GM12878 (cell line): ENCODE measurements around the gene CDK17. TPM values are rescaled to one million over a fixed set of nuclear protein-coding genes. Genes with fewer than 3 reads are reported as not detected.

Source experiments
- ATAC-seq: fragments of 200-7000 bp; cut with Tn5 transposase; 3 replicates; pipeline ENCODE4 v1.9.1; 2020; ENCODE audit warnings: mild to moderate bottlenecking, moderate library complexity
- BruUV-seq: library from RNA; stranded (reverse); fragments of 400-500 nt; replicated peaks from 2 replicates; lab custom pipeline; 2021; lab: Mats Ljungman, UMichigan
- CTCF ChIA-PET: fragments of 300-600 bp; sonication (Branson Sonifier 250); formaldehyde crosslinking; extraction: SDS; loops from one replicate; lab custom pipeline; 2021; ENCODE audit warnings: inconsistent platforms; lab: Yijun Ruan, JAX
- POLR2A ChIA-PET: fragments of 350-600 bp; formaldehyde crosslinking; extraction: SDS; loops from one replicate; lab custom pipeline; 2021; ENCODE audit warnings: inconsistent platforms; lab: Charles Lee
- RAD21 ChIA-PET: fragments of 300-600 bp; sonication (Branson Sonifier 250); formaldehyde crosslinking; loops from one replicate; lab custom pipeline; 2023; ENCODE audit warnings: antibody characterized with exemption; ENCODE audit not compliant: unreplicated experiment; lab: Charles Lee
- SMC1A ChIA-PET: fragments of 300-600 bp; sonication (Branson Sonifier 250); formaldehyde crosslinking; loops from one replicate; lab custom pipeline; 2023; ENCODE audit not compliant: unreplicated experiment, uncharacterized antibody; lab: Charles Lee
- DNase-seq: peaks from one replicate; pipeline ENCODE4 v3.0.0-alpha.2; 2011; ENCODE audit warnings: low read depth, low spot score
- FAIRE-seq: peaks from 3 replicates; lab custom pipeline; 2011; peaks lifted over from hg19 to GRCh38; lab: Jason Lieb, UNC
- H2AFZ ChIP-seq: 2 replicates; pipeline ENCODE4 v1.6.0; 2011; ENCODE audit warnings: low read depth, low read length, control low read depth; ENCODE audit not compliant: control insufficient read depth
- H3K27ac ChIP-seq: 2 replicates; pipeline ENCODE4 v1.5.1; 2011; ENCODE audit warnings: control low read depth; ENCODE audit not compliant: control insufficient read depth, insufficient read depth
- H3K27me3 ChIP-seq, 2 experiments: replicated peaks in 1 of 2; 2 replicates each; pipeline versions ENCODE4 v1.6.0 to v1.6.1; 2011; ENCODE audit warnings: low read length in 1 of 2; ENCODE audit not compliant: control insufficient read depth in 2 of 2, insufficient read depth in 2 of 2
- H3K36me3 ChIP-seq, 2 experiments: 2 replicates each; pipeline ENCODE4 v1.5.1; 2011; ENCODE audit warnings: low read length in 1 of 2; ENCODE audit not compliant: control insufficient read depth in 2 of 2, insufficient read depth in 2 of 2
- H3K4me1 ChIP-seq: 2 replicates; pipeline ENCODE4 v1.6.1; 2011; ENCODE audit warnings: mild to moderate bottlenecking, low read length, moderate library complexity, mixed read lengths; ENCODE audit not compliant: control insufficient read depth, insufficient read depth
- H3K4me2 ChIP-seq: 2 replicates; pipeline ENCODE4 v1.6.0; 2011; ENCODE audit warnings: control low read depth; ENCODE audit not compliant: control insufficient read depth, insufficient read depth
- H3K4me3 ChIP-seq: fragments of 200-600 bp; sonication (generic); 2 replicates; pipeline ENCODE4 v1.5.1; 2016
- H3K79me2 ChIP-seq: 2 replicates; pipeline ENCODE4 v1.6.0; 2011; ENCODE audit warnings: low read length; ENCODE audit not compliant: control insufficient read depth, insufficient read depth
- H3K9ac ChIP-seq: 2 replicates; pipeline ENCODE4 v1.8.0; 2011; ENCODE audit warnings: low read length, control low read depth, mixed read lengths; ENCODE audit not compliant: control insufficient read depth, insufficient read depth
- H3K9me3 ChIP-seq: replicated peaks from 3 replicates; pipeline ENCODE4 v1.5.1; 2011; ENCODE audit warnings: mild to moderate bottlenecking, low read length; ENCODE audit not compliant: control insufficient read depth, insufficient read depth
- H4K20me1 ChIP-seq: 2 replicates; pipeline ENCODE4 v1.6.0; 2011; ENCODE audit not compliant: control insufficient read depth, insufficient read depth
- CEBPZ ChIP-seq: fragments of 150-350 bp; IDR thresholded peaks from 2 replicates; pipeline ENCODE4 v1.6.1; 2016; ENCODE audit warnings: low read depth, low read length
- ELK1 ChIP-seq: IDR thresholded peaks from 2 replicates; pipeline ENCODE4 v1.6.1; 2012; ENCODE audit warnings: low read depth, low read length, improper control_type of control experiment
- MYC ChIP-seq: IDR thresholded peaks from 2 replicates; pipeline ENCODE4 v1.6.1; 2011; ENCODE audit warnings: mild to moderate bottlenecking, low read length, moderate library complexity, inconsistent platforms; ENCODE audit not compliant: insufficient read depth, insufficient replicate concordance, insufficient read length, severe bottlenecking
- RELB ChIP-seq: fragments of 450-650 bp; IDR thresholded peaks from 2 replicates; pipeline ENCODE4 v1.6.1; 2017; ENCODE audit warnings: low read depth, mild to moderate bottlenecking, moderate library complexity
- REST ChIP-seq: IDR thresholded peaks from 2 replicates; pipeline ENCODE4 v1.6.1; 2012; ENCODE audit warnings: mild to moderate bottlenecking, low read depth, low read length
- TCF12 ChIP-seq: IDR thresholded peaks from 2 replicates; pipeline ENCODE4 v1.6.1; 2011; ENCODE audit warnings: low read depth, mild to moderate bottlenecking, low read length
- whole genome bisulfite sequencing: methylation state at CpG from one replicate; pipeline ENCODE4 v1.1.6; 2016; ENCODE audit warnings: low lambda C conversion rate; ENCODE audit not compliant: insufficient replicate concordance, insufficient coverage; ENCODE audit errors: missing lambda C conversion rate; 5-methylcytosine and 5-hydroxymethylcytosine counted together
- in situ Hi-C: fragments of 300-500 bp; cut with MboI; formaldehyde crosslinking; loops from 9 replicates; pipeline ENCODE4 v1.14.3; 2018; ENCODE audit warnings: mixed read lengths
- intact Hi-C: fragments of 100-400 bp; cut with micrococcal nuclease; formaldehyde crosslinking; loops from one replicate; pipeline ENCODE4 v1.14.2; 2022; ENCODE audit not compliant: unreplicated experiment
- polyA plus RNA-seq, 11 experiments: library from polyadenylated mRNA; depleted of rRNA in 4 of 11; unstranded in 6 of 11; stranded (reverse) in 5 of 11; fragments of >200 nt; fragmentation: Nextera tagmentation in 4 of 11; fragmentation: Illumina TruSeq in 1 of 11; extraction: Ambion mirVana in 4 of 11; extraction: Trizol in 1 of 11; gene quantifications; 1 replicate in 1 of 11; 2 replicates in 10 of 11; pipeline versions ENCODE4 v1.2.1 to v1.2.3, GENCODE V29; 2011 to 2016; ENCODE audit warnings: inconsistent platforms in 2 of 11, missing spikeins in 2 of 11, low read depth in 1 of 11
- total RNA-seq, 4 experiments: library from RNA; depleted of rRNA in 3 of 4; stranded (reverse); fragments of >200 nt in 3 of 4; fragmentation: Illumina TruSeq in 1 of 4; extraction: Trizol in 1 of 4; gene quantifications; 2 replicates each; pipeline versions ENCODE4 v1.2.1 to v1.2.3, GENCODE V29; 2013 to 2021

CDK17 gene
- total and polyA plus RNA-seq, 10 of the 15 experiments (the other 5 are each of a cell fraction or from before 2014, with no cell fraction given): 5.6 to 45.6 (median 18.3) TPM

- TF ChIP-seq CEBPZ (no peak), TCF12 (no peak), MYC (no peak)
Observed at GRCh38 chr12:96401076-96401871, 1.0 kb upstream of the CDK17 start (continued).

GRCh38 chr12:96400631-96401075 is 414 bp upstream of the CDK17 start:
- under 1% methylated on average over 11 of the region's 20 CpGs for WGBS
- Histone ChIP-seq H3K79me2 (peaks cover 44% of the 10 kb centered on the region), H3K27ac (peak overlapping the region; percentile 96), H3K36me3 (no peaks in the 10 kb centered on the region), H3K9me3 (no peaks in the 10 kb centered on the region), H3K4me2 (peak overlapping the region; percentile 85), H3K27me3 (no peaks in the 10 kb centered on the region), H3K4me3 (peak overlapping the region; percentile 91), H4K20me1 (no peaks in the 10 kb centered on the region), H3K4me1 (peaks cover 27% of the 10 kb centered on the region; the same call in 1 of the 2 replicates), H3K9ac (peak overlapping the region; percentile 80), H2AFZ (peak overlapping the region; percentile 63)
- no peak for FAIRE-seq
- ChIA-PET POLR2A (interaction anchor here (0.6 to 4.4 kb wide), 9 partner anchors 25 to 177 kb away, joined by 3 to 30 read pairs (median 3); no protein-coding TSS in a partner anchor), RAD21 (interaction anchor here (0.7 to 9.9 kb wide), 23 partner anchors 10 to 332 kb away, joined by 3 to 130 read pairs (median 4); partner anchors contain the start of gene CFAP54), SMC1A (interaction anchor here (0.7 to 6.7 kb wide), 11 partner anchors 18 to 343 kb away, joined by 3 to 50 read pairs (median 3); no protein-coding TSS in a partner anchor), CTCF (interaction anchor here (0.8 to 8.7 kb wide), 24 partner anchors 17 to 343 kb away, joined by 3 to 94 read pairs (median 4); partner anchors contain the start of gene CFAP54)
- ATAC-seq: peak; percentile 1
- DNase-seq: peak; percentile 40
- no TSS peak for BruUV-seq
- in situ Hi-C loops: loop anchor here (5.0 kb wide), 1 partner anchor 92 kb away; no protein-coding TSS in a partner anchor
- intact Hi-C loops: loop anchor here (1.0 to 10.0 kb wide), 4 partner anchors 102 to 366 kb away; partner anchors contain the start of gene LTA4H
- no peak for TF ChIP-seq REST
- TF ChIP-seq ELK1: no peak
- TF ChIP-seq RELB: no peak
